Esophagus muscularis mucosa (tissue), 4 donors: Measurements from ENCODE around the gene GNL1. TPM values are rescaled to one million over a fixed set of nuclear protein-coding genes. Genes with fewer than 3 reads are reported as not detected.

Source experiments
- DNase-seq: peaks from one replicate; pipeline ENCODE4 v3.0.0-alpha.2; 2017; ENCODE audit errors: extremely low spot score
- H3K27ac ChIP-seq, 4 donors: fragments of 200-600 bp; sonication (generic); replicated peaks in 1 of 4; 1 replicate in 3 of 4; 2 replicates in 1 of 4; pipeline ENCODE4 v1.5.1; 2016 to 2019; ENCODE audit warnings: mild to moderate bottlenecking in 1 of 4
- H3K27me3 ChIP-seq, 4 donors: fragments of 200-600 bp; sonication (generic); one replicate each; pipeline versions ENCODE4 v1.5.1 to v1.6.0; 2016 to 2019
- H3K36me3 ChIP-seq, 4 donors: fragments of 200-600 bp; sonication (generic); one replicate each; pipeline ENCODE4 v1.5.1; 2016 to 2019
- H3K4me1 ChIP-seq, 4 donors: fragments of 200-600 bp; sonication (generic); one replicate each; pipeline ENCODE4 v1.5.1; 2016 to 2019
- H3K4me3 ChIP-seq, 4 donors: fragments of 200-600 bp; sonication (generic); 1 replicate in 2 of 4; 2 replicates in 2 of 4; pipeline ENCODE4 v1.5.1; 2016 to 2019; ENCODE audit warnings: mild to moderate bottlenecking in 4 of 4, moderate library complexity in 1 of 4
- H3K9me3 ChIP-seq, 4 donors: fragments of 200-600 bp; sonication (generic); 1 replicate in 3 of 4; 2 replicates in 1 of 4; pipeline ENCODE4 v1.5.1; 2016 to 2019
- CTCF ChIP-seq, 3 experiments: fragments of 200-600 bp in 2 of 3; fragments of 450-650 bp in 1 of 3; sonication (generic) in 2 of 3; IDR thresholded peaks; one replicate each; pipeline ENCODE4 v1.5.1; 2017 to 2019; ENCODE audit warnings: antibody characterized with exemption in 3 of 3, mild to moderate bottlenecking in 2 of 3, moderate library complexity in 1 of 3
- EP300 ChIP-seq: sonication (generic); formaldehyde crosslinking; IDR thresholded peaks from one replicate; pipeline ENCODE4 v1.6.1; 2017; ENCODE audit warnings: antibody characterized with exemption
- POLR2A ChIP-seq: fragments of 450-650 bp; IDR thresholded peaks from one replicate; pipeline ENCODE4 v1.6.1; 2017; ENCODE audit warnings: antibody characterized with exemption, moderate library complexity, mild to moderate bottlenecking, low read depth
- POLR2AphosphoS5 ChIP-seq, 2 donors: sonication (generic); formaldehyde crosslinking; IDR thresholded peaks; one replicate each; pipeline ENCODE4 v1.6.1; 2017; ENCODE audit warnings: antibody characterized with exemption in 2 of 2
- WGBS: methylation state at CpG from one replicate; pipeline ENCODE4 v1.1.5; 2018; 5-methylcytosine and 5-hydroxymethylcytosine counted together
- intact Hi-C: fragments of 100-400 bp; cut with DNase I; formaldehyde crosslinking; loops from one replicate; pipeline ENCODE4 v1.15.1; 2023
- total RNA-seq, 4 donors: library from RNA; depleted of rRNA; stranded (reverse); fragments of >200 nt; gene quantifications; one replicate each; pipeline versions ENCODE4 v1.1.0 to v1.2.1, GENCODE V29; 2016

GNL1 gene
- total RNA-seq, 4 donors from 2014 or later, result 30.3 to 53.5 (median 36.1) TPM

- Histone ChIP-seq H3K4me1 (peaks cover 19 to 39% (median 30%) of the 10 kb centered on the region in 4 donors), H3K9me3 (no peaks in the 10 kb centered on the region), H3K4me3 (peak within 1 kb of the TSS; percentile 84 to 96 (median 89)), H3K27ac (peak within 1 kb of the TSS; percentile 98 to 100 (median 98)), H3K36me3 (peaks cover 10 to 37% (median 30%) of the 10 kb centered on the region in 4 donors), H3K27me3 (no peaks in the 10 kb centered on the region)
- WGBS, result under 1% methylated on average over 42 of the region's 42 CpGs
- TF ChIP-seq POLR2A (peak; percentile 48), POLR2AphosphoS5 (IDR thresholded peaks at IDR 0.05) (peak; percentile 71 to 80), CTCF (IDR thresholded peaks at IDR 0.05) (no peak)
- DNase-seq, result peak; percentile 96
- intact Hi-C loops, result loop anchor here (2.0 kb wide), 1 partner anchor 14 kb away; the partner anchor contains the start of gene ABCF1
Observed at GRCh38 chr6:30556906-30557682, 805 bp upstream of the GNL1 start, which contains the start of gene PRR3. PRR3 (plus strand) TSS chr6:30557295; CDS start chr6:30557345, 50 bp downstream.

DNA sequence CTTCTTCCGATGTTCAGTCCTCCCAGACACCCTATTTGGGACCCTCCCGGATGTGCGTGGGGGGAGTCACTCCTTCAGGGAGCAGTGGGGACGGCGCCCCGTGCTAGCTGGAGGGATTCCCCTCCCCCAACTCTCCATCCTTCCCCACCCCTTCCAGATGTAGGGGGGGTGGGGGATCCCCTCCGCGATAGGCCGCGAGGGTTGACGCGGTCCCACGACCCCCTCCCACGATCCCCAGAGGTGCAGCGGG, 548 bp downstream of the GNL1 start:
- TF ChIP-seq EP300, result no peak
- no peak for TF ChIP-seq POLR2A
- no peak for TF ChIP-seq POLR2AphosphoS5 (IDR thresholded peaks at IDR 0.05)
- no peak for TF ChIP-seq CTCF (IDR thresholded peaks at IDR 0.05)
- WGBS, result 2% methylated on average over 9 of the region's 15 CpGs
- H3K27ac ChIP-seq, result peak overlapping the region; percentile 98 to 100 (median 98)
- H3K27me3 ChIP-seq, result no peaks in the 10 kb centered on the region
- intact Hi-C loops, result loop anchor here (2.0 kb wide), 1 partner anchor 15 kb away; the partner anchor contains the start of gene ABCF1
- H3K4me3 ChIP-seq, result peak overlapping the region; percentile 84 to 96 (median 89)
- peaks cover 19 to 40% (median 37%) of the 10 kb centered on the region in 4 donors for H3K36me3 ChIP-seq
- peaks cover 19 to 39% (median 30%) of the 10 kb centered on the region in 4 donors for H3K4me1 ChIP-seq
- no peaks in the 10 kb centered on the region for H3K9me3 ChIP-seq
- DNase-seq, result no peak

- DNase-seq, result no peak
Observed at GRCh38 chr6:30554962-30555815, 1.1 kb downstream of the GNL1 start.

DNA sequence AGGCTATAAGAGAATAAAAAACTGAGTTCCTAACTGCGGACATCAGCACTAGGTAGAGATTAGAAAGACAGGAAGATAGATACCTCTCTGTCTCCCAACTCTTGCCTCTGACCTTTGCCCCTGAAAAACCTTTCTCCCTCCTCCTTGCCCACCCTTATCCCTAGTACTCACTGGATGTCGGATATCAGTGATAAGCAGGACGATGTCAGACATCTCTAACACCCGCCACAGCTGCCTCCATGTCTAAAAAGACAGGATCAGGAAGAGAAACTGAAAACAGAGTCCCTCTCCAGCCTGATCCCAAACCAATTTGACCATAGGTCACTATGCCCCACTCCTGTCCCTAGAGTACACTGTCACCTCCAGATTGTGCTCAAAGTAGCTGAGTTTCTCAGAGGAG, 1.9 kb downstream of the GNL1 start:
- TF ChIP-seq CTCF (IDR thresholded peaks at IDR 0.05) (no peak), POLR2AphosphoS5 (IDR thresholded peaks at IDR 0.05) (no peak), EP300 (no peak), POLR2A (no peak)
- peak overlapping the region in 1 of 4 donors; percentile 92 for H3K4me3 ChIP-seq

More at GRCh38 chr6:30554962-30555815, 1.1 kb downstream of the GNL1 start:
- TF ChIP-seq POLR2AphosphoS5 (IDR thresholded peaks at IDR 0.05), result no peak
- TF ChIP-seq CTCF (IDR thresholded peaks at IDR 0.05), result no peak
- no peak for TF ChIP-seq EP300
- no peak for TF ChIP-seq POLR2A
- H3K9me3 ChIP-seq, result no peaks in the 10 kb centered on the region
- peaks cover 19 to 39% (median 30%) of the 10 kb centered on the region in 4 donors for H3K4me1 ChIP-seq
- H3K36me3 ChIP-seq, result peaks cover 19 to 46% (median 42%) of the 10 kb centered on the region in 4 donors
- intact Hi-C loops, result no loop called here
- H3K4me3 ChIP-seq, result peak overlapping the region; percentile 84 to 96 (median 89)
- H3K27me3 ChIP-seq, result no peaks in the 10 kb centered on the region
- H3K27ac ChIP-seq, result peak overlapping the region; percentile 98 to 100 (median 98)
- 13% methylated on average over 32 of the region's 34 CpGs for WGBS

More for the DNA sequence above, 1.9 kb downstream of the GNL1 start:
- H3K9me3 ChIP-seq, result no peaks in the 10 kb centered on the region
- H3K27me3 ChIP-seq, result no peaks in the 10 kb centered on the region
- peaks cover 19 to 39% (median 30%) of the 10 kb centered on the region in 4 donors for H3K4me1 ChIP-seq
- DNase-seq, result no peak
- intact Hi-C loops, result no loop called here
- WGBS, result 90% methylated on average over 4 of the region's 4 CpGs
- H3K27ac ChIP-seq, result peak overlapping the region in 3 of 4 donors; percentile 98 to 100 (median 99)
- peaks cover 19 to 53% (median 50%) of the 10 kb centered on the region in 4 donors for H3K36me3 ChIP-seq
